Activated CD8-positive, alpha-beta memory T cell treated with anti-CD3 and anti-CD28 coated beads, Interleukin-2, amount 50 U/mL, for 24 hours (primary cell): ENCODE data around the gene CRADD.
"Not testable (repeated sequence)": the region's sequence is repeated elsewhere in the genome, so short reads cannot be mapped to it uniquely, and the experiment has no call there.

Experiments used
- DNase-seq: peaks from one replicate; pipeline ENCODE4 v3.0.0-alpha.2; 2020; ENCODE audit errors: extremely low read depth

The CRADD gene

DNA sequence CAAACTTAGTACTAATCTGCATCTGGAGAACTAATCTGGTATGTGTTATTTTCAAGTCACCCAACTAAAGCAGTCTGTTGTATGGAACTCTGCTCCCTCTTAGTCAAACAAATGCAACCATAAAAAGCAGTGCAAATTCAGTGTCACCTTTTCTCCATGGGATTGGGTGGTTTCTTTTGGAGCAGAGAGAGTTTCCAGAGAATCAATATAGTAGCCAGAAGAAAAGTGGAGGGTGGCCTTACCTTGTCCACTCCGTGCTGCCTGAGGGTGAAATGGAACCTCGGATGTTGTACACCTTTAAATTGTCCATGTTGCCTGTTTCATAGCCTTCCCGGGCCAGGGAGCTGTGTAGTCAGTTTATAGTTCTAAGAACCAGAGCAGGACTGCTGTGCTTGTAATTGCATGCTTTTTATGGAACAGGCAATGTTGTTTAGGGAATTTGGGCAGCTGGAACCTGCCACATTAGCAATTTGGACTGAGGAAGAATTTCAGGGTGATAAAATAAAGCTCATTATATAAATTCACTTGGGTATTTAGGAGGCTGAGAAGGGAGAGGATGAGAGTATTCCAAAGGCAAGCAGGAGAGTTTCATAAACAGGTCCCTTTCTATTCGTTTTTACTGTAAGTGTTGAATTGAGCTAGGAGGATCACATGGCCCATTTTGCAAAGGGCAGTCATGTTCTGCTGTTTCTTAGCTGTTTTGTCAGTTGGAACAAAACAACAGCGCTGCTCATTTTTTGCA lies 60.5 kb downstream of the CRADD start:
- no peak for DNase-seq

DNA sequence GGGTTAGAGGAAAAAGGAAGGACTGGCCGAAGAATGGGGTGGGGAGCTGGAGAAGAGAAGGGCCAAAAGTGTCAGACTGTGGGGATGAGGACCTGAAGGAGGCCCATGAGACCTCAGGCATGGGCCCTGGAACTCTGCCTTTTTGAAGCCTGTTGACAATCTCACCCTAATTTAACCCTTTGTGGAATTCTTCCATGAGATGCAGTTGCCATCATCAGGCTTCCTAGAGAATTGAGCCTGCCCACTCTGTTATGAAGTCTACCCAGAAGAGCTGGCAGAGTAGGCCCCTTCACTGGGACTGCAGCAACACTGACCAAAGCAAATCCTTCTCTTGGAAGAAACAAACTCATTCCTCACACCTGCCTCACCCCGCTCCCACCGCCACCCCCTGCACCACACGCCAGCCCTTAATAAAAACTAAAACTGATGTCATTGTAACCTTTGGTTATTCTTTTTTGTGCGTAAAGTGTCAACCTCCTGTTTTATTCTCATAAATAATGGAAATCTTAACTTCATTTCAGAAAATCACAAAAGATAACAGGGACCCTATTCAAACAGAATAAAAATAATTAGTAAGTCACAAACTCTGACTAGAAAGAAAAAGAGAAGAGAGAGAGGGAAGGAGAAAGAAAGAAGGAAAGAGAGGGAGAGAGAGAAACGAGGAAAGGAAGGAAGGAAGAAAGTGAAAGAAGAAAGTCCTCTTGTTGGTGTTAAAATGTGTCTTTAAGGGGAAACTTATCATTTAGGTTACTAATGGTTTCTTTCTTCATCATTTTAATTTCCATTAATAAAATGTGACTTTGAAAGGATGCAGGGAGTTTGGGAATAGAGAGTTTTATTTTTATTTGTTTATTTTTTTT lies 61.3 kb downstream of the CRADD start:
- DNase-seq, result no peak

DNA sequence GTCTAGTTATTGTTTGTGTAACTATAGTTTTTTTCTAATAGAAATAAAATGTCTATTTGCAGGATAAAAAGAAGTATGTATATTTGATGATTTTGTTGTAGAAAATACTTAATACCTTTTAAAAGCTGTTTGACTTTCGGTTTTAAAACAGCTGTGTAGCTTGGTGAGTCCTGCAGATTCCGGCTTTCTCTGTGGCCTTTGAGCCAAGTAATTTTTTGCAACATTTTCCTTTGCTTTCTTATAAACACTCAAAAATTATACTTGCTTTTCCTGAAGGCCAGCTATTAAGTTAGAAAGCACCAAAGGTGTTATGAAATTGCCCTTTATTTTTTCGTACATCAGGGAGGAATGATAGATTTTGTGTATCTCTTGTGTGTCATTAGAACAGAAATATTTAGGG lies 63.6 kb downstream of the CRADD start:
- no peak for DNase-seq

DNA sequence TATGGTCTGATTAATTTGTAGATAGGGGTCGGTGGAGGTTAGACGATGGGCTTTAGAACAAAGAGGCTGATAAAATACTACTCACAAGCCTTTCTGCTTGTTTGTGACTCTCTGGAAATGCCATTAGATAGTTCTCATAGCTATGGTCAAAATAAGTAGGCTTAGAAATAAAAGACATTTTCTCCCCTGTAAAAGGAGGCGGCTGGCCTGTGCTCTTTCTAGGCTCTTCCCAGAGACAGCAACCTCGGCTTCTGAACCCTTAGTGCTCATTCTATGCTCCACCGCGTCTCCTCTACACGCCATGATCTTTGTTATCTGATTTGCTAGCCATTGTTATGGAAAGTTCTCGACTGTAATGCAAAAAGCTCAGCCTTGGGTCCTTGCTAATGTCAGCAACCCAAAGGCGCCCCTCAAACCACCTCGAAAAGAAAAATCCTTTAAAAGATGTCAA lies 64.5 kb downstream of the CRADD start:
- no peak for DNase-seq

DNA sequence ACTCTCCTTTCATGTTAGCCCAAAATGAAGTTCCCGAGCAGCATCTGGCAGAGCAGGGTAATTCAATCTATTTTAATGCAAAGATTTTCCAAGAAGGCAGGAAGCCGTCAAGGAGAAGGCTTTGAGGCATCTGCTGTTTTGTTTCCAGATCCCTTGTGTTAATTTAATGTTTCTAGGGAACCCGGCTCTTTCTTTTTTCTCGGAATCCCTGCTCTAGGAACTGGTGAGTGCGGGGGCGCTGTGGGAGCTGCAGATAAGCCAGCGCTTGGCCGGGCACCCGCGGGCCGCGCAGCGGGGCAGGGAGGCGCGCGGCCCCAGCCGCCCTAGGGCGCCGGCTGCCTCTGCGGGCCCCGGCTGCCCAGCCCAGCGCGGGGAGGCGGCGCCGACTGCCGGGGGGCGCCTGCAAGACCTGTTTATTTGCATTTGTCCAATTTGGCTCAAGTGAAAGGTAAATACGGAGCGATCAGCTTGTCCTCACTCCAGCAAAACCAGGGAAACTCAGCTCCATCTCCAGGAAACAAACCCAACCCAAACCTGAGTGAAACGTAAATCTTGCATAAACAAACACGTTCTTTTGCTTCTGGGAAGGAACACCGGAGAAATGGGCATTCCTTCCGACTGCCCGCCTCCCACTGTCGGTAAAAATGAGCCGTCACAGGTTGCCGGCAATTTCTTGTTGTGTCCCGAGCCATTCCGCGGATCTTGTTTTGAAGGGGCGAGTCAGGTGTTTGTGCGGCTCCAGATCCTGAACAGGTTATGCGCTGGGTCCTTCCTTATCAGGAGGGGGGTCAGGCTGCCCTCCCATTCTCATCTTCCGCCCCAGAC lies 65.1 kb downstream of the CRADD start:
- peak; percentile 15 for DNase-seq

DNA sequence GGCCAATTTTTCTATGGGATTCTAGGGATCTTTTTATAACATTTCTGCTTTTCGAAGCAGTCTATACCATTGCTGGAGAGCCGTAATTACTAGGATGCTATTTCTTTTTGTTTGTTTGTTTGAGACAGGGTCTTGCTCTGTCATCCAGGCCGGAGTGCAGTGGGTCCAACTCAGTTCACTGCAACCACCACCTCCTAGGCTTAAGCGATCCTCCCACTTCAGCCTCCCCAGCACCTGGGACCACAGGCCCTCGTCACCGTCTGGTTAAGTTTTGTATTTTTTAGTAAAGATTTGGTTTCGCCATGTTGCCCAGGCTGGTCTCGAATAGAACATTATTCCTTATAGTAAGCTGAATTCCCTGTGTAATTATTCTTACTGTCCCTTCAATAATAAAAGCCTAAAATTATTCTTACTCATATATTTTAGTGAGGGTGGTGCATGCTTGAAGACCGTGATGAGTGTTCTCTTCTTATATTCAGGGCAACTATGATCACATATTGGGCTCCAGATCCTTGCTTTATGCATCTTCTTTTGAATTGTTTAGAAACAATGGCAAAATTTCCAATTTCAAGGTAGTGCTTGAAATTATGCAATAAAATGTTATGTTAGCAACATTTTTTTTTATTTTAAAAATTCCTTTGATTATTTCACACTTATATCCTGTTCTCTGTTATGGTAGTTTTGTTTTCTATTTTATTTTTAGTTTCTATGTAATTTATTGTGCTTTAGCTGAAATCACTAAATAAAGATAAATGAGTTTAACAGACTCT lies 66.2 kb downstream of the CRADD start:
- no peak for DNase-seq

DNA sequence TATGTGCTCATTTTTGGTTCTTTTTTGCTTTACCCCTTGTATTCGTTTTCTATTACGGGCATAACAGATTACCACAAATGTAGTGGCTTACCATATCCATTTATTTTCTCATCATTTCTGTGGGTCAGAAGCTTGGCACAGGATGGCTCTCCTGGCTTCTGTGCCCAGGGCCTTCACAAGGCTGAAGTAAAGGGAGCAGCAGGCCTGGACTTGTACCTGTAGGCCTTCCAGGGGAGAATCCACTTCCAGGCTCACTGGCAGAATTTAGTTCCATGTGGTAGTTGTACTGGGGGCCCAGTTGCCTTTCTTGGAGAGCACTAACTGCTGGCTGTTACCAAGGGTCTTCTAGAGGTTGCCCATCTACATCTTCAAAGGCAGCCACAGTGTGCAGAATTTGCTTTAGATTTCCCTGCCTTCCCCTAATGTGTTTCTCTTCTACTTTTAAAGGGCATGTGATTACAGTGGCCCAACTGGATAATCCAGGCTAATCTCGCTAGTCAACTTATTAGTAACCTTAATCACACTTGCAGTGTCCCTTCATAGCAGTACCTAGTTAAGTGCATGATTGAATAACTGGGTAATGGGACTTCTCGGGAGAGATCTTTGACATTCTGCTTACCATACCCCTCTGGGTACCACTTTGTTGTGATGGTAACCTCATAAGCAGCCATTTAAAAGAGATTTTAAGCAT lies 67.0 kb downstream of the CRADD start:
- no peak for DNase-seq

DNA sequence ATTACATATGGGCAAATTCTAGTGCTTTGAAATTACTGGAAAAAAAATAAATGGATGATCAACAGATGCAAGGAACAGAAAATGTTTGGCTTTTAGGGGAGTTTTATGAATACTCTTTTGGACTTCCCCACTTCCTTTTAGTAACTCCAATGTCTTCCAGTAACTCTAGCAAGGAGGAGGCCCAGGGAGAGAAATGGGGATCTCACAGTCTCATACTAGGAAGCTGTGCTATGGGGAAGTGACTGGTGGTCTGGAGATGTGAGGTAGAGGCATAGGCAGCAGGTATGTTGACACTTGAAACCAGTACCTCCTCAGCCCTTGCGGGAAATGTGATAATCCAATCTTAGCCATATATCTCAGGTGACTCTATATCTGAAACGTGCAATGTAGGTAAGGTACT lies 68.1 kb downstream of the CRADD start:
- DNase-seq, result no peak

DNA sequence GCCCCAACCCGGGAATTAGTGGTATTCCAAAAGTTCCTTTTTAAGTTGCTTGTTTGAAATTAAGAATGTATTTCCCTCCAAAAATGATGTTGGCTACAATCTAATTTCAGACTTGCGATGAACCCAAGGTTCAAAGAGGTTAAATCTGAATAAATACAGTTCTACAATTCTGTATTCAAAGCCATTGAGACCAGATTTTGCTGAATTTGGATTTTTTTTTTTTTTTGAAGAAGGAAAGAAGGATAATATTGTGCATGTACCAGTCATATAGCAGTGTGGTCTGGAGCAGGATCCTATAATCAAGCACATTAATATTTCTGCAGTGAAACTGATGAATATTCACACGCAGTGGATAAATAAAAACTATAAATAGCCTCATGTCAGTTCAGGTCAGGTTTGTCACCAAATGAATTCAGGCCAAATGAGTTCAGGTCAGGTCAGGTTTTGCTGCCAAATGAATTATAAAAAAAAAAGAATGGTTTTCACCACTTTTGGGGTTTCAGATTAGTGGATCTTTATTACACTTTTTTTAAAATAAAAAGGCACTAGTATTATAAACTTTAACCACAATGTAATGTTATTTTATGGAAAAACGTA lies 69.5 kb downstream of the CRADD start:
- no peak for DNase-seq

DNA sequence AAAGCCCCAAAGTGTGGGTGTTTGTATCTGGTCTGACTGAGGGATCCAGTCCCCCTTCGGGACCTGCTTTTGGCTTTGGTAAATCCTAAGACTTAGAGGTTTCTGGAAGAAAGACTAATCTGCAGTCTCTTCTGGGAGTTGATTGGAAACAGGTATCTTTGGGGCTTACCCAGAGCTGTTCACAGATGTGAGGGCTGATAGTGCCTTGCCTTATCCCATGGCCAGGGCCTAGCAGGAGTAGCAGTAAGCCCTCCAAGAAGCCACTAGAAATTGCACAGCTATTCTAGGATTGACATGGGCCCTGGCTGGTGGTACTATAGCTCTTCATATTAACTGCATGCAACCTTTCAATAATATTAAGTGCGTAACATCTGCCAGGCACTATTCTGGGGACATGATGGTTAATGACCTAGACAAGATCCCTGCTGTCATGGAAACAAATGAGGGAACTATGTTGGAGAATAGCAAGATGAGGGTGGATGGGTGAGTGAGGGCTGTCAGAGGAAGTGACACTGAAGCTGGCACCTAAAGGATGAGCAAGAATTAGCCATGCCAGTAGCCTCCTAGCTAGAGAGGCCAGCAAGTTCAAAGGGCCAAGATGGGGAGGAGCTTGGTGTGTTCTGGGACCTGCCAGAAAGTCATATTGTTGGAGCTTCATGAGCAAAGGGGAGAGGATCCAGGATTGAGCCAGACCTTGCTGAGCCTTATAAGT lies 71.7 kb downstream of the CRADD start:
- DNase-seq, result no peak

DNA sequence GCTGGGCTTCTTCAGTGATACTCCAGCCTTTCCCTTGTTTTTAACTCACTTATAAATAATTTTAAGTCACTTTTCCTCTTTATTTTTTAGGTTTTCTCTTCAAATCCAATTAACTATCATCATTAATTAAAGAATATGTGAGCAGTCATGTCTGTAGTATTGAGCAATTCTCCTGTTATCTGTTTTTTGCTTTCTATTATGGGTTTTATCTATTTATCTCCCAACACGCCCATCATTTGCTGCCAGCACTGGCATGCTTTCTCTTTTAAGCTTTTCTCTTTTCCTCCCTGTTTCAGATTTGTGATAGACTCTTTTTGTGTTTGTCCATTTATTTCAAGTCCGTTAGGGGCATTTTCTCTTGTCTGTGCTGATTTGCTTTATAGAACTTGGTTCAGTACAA lies 72.3 kb downstream of the CRADD start:
- no peak for DNase-seq

DNA sequence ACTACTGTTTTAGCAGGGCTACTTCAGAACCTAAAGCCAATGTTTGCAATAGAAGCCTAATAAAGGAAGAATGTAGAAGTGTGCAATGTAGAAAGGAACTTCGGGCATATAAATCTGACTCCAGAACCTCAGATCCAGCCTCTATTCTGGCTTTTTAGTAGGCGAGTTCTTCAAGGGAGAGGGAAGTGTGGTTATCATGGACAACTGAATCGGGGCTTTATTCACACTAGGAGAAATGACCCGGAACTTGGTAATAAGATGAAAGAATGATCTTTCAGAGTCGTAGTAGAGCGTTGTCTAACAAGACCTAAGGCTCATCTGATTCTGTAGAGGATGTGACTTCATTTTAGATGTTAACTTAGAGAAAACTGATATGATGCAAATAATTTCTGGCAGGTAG lies 72.9 kb downstream of the CRADD start:
- no peak for DNase-seq

DNA sequence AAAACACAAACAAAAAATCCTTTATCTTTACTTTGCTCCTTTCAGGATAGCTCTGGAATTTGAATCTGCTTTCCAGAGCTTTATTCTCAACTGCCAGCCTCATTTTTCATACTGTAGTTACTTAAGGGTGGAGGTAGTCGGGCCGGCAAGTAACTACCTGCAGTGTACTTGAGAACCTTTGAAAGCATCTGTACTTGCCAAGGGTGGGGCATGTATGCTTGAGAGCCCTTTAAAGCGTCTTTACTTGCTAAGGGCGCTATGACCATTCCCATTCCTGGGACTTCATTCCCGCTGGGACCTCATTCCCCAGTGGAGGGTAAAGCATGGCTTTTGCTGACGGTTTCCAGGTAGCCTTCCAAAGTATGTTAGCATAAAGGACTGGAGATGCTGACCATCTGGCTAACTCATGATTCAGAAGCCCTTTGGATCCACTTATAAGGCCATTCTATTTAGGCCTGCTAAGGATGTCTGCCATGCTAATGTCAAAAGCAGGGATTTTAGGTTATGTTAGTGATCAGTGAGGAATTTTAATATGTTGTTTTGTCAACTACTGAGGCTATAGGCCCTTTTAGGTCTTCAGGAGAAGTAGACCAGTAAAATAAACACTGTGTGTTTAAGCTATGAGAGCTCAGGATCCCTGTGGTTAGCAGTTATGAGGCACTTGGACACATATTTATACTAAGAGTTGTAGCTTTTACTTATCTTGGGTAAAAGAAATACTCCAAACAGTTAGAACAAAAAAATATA lies 74.9 kb downstream of the CRADD start:
- DNase-seq, result no peak

DNA sequence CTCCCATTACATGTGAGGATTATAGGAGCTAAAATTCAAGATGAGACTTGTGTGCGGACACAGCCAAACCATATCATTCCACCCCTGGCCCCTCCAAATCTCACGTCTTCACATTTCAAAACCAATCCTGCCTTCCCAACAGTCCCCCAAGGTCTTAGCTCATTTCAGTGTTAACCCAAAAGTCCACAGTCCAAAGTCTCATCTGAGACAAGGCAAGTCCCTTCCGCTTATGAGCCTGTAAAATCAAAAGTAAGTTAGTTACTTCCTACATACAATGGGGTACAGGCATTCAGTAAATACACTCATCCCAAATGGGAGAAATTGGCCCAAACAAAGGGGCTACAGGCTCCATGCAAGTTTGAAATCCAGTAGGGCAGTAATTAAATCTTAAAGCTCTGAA lies 76.1 kb downstream of the CRADD start:
- DNase-seq, result no peak

DNA sequence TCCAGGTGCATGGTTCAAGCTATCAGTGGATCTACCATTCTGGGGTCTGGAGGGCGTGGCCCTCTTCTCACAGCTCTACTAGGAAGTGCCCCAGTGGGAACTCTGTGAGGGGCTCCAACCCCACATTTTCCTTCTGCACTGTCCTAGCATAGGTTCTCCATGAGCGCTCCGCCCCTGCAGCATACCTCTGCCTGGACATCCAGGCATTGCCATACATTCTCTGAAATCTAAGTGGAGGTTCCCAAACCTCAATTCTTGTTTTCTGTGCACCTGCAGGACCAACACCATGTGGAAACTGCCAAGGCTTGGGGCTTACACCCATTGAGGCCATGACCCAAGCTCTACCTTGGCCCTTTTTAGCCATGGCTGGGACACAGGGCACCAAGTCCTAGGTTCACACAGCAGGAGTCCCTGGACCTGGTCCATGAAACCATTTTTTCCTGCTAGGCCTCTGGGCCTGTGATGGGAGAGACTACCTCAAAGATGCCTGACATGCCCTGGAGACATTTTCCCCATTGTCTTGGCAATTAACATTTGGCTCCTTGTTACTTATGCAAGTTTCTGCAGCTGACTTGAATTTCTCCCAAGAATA lies 76.8 kb downstream of the CRADD start:
- no peak for DNase-seq

DNA sequence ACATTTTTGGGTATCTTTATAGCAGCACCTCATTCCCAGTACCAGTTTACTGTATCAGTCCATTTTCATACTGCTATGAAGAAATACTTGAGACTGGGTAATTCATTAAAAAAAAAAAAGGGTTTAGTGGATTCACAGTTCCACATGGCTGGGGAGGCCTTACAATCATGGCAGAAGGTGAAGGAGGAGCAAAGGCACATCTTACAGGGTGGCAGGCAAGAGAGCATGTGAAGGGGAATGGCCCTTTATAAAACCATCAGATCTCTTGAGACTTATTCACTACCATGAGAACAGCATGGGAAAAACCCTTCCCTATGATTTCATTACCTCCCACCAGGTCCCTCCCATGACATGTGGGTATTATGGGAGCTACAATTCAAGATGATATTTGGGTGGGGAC lies 77.7 kb downstream of the CRADD start:
- not testable (repeated sequence) for DNase-seq

DNA sequence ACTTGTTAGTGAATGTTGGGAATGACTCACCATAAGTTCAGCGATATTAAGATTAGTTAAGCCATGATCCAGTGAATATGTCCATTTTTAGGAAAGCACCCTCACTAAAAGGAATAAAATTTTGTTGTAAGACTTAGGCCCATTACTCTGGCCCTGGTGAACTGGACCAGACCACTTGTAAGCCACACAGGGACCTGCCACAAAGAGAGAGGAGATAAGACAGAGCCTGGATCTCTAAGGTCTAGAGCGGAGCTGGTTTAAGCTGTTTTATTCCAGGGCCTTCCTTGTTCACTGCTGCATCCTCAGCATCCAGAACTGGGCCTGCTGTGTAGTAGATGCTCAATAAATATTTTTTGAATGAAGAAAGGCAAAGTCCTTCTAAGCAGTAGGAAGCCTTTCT lies 79.1 kb downstream of the CRADD start:
- DNase-seq, result no peak

DNA sequence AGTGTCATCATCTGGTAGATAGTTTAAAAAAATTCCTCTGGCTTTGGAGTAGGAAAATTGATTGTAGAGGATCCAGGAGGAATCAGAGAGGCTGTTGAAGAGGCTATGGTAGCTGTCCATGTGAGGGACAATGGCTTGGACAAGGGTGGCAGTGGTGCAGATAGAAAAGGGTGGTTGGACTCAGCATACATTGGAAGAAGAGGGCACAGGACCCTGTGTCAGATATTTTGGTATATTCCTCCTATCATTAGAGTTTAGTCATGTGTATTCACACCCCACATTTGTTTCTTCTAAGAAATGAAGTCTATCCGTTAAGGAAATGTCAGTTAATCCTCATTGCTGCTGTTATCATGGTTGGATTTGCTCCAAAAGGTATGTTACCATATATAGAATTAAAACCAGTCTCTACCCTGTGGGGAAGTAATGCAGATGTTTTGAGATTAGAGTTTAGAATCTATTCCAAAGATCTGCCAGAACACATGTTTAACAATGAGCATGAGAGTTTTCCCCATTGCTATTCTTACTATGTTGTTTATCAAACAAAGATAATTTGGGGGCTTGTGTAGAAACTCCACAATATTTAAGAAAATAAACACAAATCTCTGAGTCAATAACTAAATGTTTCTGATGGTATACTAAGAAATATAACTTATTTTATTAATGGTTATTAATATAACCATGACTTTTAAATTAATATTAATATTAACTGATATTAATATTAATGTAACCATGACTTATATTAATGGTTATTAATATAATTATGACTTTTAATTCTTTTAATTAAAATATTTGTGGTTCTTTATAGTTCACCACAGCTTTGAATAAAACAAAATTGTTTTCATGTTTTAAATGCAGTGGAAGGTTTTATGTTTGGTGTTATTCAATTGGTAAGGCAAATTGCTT lies 80.9 kb downstream of the CRADD start:
- DNase-seq, result no peak
